Measurements from ENCODE around the gene LDAH.

Gene LDAH

GRCh38 chr2:20635675-20636584 lies 187.0 kb downstream of the LDAH start:
- peak; percentile 89 for DNase-seq (ENCODE audit: extremely low spot score)
- TF ChIP-seq LEF1 (IDR thresholded peaks at IDR 0.05; ENCODE audit: borderline replicate concordance) (no peak), L3MBTL2 (conservative IDR thresholded peaks at IDR 0.05) (no peak), NFRKB (IDR thresholded peaks at IDR 0.05) (no peak), ARNT (IDR thresholded peaks at IDR 0.05) (no peak; the same call in 1 of the 2 replicates), TARDBP (IDR thresholded peaks at IDR 0.05) (no peak), SUZ12 (IDR thresholded peaks at IDR 0.05) (no peak), ZNF384 (IDR thresholded peaks at IDR 0.05) (no peak), ELF4 (IDR thresholded peaks at IDR 0.05) (no peak), FOXA1 (IDR thresholded peaks at IDR 0.05) (no peak), CTBP1 (IDR thresholded peaks at IDR 0.05; ENCODE audit: borderline replicate concordance) (no peak), SP1 (IDR thresholded peaks at IDR 0.05) (no peak)
- TF ChIP-seq, protein P1, sequence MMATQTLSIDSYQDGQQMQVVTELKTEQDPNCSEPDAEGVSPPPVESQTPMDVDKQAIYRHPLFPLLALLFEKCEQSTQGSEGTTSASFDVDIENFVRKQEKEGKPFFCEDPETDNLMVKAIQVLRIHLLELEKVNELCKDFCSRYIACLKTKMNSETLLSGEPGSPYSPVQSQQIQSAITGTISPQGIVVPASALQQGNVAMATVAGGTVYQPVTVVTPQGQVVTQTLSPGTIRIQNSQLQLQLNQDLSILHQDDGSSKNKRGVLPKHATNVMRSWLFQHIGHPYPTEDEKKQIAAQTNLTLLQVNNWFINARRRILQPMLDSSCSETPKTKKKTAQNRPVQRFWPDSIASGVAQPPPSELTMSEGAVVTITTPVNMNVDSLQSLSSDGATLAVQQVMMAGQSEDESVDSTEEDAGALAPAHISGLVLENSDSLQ (IDR thresholded peaks at IDR 0.05) = no peak
- ChIA-PET CTCF (interaction anchor here (0.6 to 2.4 kb wide), 11 partner anchors 8 to 225 kb away, joined by 3 to 24 read pairs (median 5); no protein-coding TSS in a partner anchor), POLR2A (interaction anchor here (1.0 to 8.0 kb wide), 4 partner anchors 15 to 197 kb away, joined by 3 to 81 read pairs (median 4); partner anchors contain the start of genes HS1BP3 and RHOB)

DNA sequence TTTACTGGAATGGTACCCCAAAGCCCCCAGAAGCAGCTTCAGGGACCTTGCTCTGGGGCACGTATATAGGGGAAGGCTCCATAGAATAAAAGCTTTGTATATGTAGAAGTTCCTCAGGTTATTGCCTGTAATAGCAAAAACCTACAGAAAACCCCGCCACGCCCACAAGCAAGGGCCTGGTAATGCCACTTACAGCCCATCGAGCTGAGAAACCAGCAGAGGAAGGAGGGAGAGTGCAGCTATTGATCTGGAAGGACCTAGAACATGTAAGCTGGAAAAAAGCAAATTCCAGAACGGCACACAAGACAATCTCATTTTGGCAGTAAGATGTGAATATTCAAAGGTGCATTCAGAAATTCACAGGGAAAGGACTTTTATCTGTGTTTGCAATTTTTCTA lies 187.8 kb downstream of the LDAH start:
- ChIA-PET CTCF (interaction anchor here (0.9 to 2.4 kb wide), 9 partner anchors 9 to 224 kb away, joined by 3 to 24 read pairs (median 5); partner anchors contain the start of gene RHOB), POLR2A (interaction anchor here (1.0 to 8.0 kb wide), 5 partner anchors 16 to 196 kb away, joined by 3 to 81 read pairs (median 6); partner anchors contain the start of genes HS1BP3 and RHOB)
- no peak for DNase-seq (ENCODE audit: extremely low spot score)
- TF ChIP-seq SUZ12 (IDR thresholded peaks at IDR 0.05) (no peak), ELF4 (IDR thresholded peaks at IDR 0.05) (no peak), NFRKB (IDR thresholded peaks at IDR 0.05) (no peak), FOXM1 (IDR thresholded peaks at IDR 0.05; ENCODE audit: borderline replicate concordance) (no peak), BHLHE40 (IDR thresholded peaks at IDR 0.05; ENCODE audit: borderline replicate concordance) (no peak)

DNA sequence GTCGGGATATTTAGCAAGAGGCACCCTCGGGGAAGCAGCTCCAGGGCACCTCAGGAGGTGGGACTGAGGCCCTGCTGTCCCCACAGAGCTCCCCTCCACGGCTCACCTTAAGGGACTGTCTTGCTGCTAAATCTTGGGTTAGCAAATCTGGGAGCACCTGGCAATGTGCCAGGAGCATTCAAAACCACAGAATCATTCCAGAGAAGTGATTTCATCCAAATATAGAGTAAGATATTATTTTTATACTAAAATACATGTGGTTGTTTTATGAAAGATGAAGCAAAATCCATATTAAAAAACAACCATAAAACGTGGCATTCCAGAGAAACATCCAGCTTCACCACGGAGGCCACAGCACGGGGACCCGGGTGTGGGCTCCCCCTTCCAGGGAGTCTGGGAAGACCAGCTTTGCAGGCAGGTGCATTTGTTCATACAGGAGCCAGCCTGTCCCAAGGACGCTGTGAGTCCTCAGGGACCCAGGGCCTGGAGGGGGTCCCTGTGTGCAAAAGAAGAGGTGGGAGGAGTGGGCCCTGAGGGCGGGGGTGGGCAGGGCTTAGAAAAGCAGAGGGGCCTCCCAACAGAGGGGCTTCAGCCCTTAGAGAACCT lies 188.3 kb downstream of the LDAH start:
- ChIA-PET POLR2A (interaction anchor here (1.0 to 8.0 kb wide), 5 partner anchors 17 to 196 kb away, joined by 3 to 81 read pairs (median 6); partner anchors contain the start of genes HS1BP3 and RHOB), CTCF (interaction anchor here (0.8 to 2.4 kb wide), 9 partner anchors 9 to 223 kb away, joined by 3 to 24 read pairs (median 5); partner anchors contain the start of gene RHOB)
- TF ChIP-seq ELF4 (IDR thresholded peaks at IDR 0.05) (no peak), FOXA1 (IDR thresholded peaks at IDR 0.05) (no peak), SP1 (IDR thresholded peaks at IDR 0.05) (no peak), FOXM1 (IDR thresholded peaks at IDR 0.05; ENCODE audit: borderline replicate concordance) (no peak), LEF1 (IDR thresholded peaks at IDR 0.05; ENCODE audit: borderline replicate concordance) (no peak)
- no peak for DNase-seq (ENCODE audit: extremely low spot score)

All from HEK293T (cell line).